Subcutaneous adipose tissue (tissue), 4 donors: Measurements from ENCODE around the gene NXPH4. TPM values are rescaled to one million over a fixed set of nuclear protein-coding genes. Genes with fewer than 3 reads are reported as not detected.

ENCODE experiments used
- total RNA-seq, 4 donors: library from RNA; depleted of rRNA; stranded (reverse); fragments of >200 nt; gene quantifications; one replicate each; pipeline ENCODE4 v1.1.0, GENCODE V29; 2016
- TF ChIP-seq, protein P1 (sequence below): fragments of 450-650 bp; IDR thresholded peaks from one replicate; pipeline ENCODE4 v1.5.1; 2016; ENCODE audit warnings: low read depth, mild to moderate bottlenecking, control low read depth, antibody characterized with exemption, moderate library complexity

NXPH4 gene
- total RNA-seq, 4 donors from 2014 or later: not detected

DNA sequence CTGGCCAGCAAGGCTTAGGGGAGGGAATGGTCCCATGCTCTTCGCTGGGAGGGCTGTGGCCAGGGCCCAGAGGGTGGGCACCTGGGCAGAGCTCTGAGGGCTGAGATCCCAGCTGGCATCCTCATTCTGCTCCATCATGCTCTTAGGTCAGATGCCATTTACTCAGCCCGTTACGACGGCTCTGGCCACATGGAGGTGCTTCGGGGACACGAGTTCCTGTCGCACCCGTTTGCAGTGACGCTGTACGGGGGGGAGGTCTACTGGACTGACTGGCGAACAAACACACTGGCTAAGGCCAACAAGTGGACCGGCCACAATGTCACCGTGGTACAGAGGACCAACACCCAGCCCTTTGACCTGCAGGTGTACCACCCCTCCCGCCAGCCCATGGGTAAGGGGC is 38.4 kb upstream of the NXPH4 start:
- TF ChIP-seq, protein P1, sequence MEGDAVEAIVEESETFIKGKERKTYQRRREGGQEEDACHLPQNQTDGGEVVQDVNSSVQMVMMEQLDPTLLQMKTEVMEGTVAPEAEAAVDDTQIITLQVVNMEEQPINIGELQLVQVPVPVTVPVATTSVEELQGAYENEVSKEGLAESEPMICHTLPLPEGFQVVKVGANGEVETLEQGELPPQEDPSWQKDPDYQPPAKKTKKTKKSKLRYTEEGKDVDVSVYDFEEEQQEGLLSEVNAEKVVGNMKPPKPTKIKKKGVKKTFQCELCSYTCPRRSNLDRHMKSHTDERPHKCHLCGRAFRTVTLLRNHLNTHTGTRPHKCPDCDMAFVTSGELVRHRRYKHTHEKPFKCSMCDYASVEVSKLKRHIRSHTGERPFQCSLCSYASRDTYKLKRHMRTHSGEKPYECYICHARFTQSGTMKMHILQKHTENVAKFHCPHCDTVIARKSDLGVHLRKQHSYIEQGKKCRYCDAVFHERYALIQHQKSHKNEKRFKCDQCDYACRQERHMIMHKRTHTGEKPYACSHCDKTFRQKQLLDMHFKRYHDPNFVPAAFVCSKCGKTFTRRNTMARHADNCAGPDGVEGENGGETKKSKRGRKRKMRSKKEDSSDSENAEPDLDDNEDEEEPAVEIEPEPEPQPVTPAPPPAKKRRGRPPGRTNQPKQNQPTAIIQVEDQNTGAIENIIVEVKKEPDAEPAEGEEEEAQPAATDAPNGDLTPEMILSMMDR: no peak

DNA sequence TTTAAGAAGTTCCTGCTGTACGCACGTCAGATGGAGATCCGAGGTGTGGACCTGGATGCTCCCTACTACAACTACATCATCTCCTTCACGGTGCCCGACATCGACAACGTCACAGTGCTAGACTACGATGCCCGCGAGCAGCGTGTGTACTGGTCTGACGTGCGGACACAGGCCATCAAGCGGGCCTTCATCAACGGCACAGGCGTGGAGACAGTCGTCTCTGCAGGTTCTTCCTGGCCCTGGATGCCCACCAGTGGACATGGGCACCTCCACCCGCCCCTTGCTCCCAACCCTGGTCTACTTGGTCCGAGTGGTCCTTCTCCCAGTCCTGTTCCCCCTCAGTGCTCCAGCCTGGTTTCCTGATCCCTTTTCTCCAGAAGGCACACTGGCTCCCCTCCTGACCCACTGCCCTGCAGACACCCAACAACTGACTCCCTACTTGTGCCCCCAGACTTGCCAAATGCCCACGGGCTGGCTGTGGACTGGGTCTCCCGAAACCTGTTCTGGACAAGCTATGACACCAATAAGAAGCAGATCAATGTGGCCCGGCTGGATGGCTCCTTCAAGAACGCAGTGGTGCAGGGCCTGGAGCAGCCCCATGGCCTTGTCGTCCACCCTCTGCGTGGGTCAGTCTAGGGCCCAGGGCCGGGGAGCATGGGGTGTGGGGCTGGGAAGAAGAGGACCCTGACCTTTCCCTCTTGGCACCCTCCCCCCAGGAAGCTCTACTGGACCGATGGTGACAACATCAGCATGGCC is 37.1 kb upstream of the NXPH4 start:
- TF ChIP-seq, protein P1: no peak

DNA sequence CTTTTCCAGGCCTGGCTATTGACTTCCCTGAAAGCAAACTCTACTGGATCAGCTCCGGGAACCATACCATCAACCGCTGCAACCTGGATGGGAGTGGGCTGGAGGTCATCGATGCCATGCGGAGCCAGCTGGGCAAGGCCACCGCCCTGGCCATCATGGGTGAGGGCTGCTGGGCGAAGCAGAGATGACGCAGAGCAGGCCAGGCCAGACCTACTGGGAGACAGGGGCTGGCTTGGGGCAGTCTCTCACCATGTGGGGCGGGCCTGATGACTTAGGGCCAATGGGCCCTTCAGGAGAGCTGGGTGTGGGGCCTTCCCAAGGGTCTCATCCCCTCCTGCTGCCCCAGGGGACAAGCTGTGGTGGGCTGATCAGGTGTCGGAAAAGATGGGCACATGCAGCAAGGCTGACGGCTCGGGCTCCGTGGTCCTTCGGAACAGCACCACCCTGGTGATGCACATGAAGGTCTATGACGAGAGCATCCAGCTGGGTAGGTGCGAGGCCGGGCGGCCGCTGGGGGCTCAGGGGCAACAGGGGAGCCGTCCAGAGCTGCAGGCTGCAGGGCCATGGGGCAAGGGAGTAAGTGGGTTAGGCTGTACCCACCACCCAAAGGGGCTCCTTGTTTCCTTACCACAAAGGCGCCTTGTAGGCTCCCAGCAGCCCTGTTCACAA is 36.1 kb upstream of the NXPH4 start:
- TF ChIP-seq, protein P1: no peak

DNA sequence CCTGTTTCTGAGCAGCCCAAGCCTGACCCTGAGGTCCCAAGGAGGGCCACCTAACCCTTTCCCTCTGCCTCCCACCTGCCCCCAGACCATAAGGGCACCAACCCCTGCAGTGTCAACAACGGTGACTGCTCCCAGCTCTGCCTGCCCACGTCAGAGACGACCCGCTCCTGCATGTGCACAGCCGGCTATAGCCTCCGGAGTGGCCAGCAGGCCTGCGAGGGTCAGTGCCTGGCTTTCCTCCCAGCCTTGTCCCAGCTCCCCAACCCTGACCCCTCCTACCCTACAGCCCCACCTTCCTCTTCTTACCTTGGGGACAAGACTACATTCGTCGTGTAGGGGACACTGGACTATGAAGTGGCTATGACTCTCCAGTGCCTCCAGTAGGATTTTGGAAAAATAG is 35.5 kb upstream of the NXPH4 start:
- TF ChIP-seq, protein P1: no peak

DNA sequence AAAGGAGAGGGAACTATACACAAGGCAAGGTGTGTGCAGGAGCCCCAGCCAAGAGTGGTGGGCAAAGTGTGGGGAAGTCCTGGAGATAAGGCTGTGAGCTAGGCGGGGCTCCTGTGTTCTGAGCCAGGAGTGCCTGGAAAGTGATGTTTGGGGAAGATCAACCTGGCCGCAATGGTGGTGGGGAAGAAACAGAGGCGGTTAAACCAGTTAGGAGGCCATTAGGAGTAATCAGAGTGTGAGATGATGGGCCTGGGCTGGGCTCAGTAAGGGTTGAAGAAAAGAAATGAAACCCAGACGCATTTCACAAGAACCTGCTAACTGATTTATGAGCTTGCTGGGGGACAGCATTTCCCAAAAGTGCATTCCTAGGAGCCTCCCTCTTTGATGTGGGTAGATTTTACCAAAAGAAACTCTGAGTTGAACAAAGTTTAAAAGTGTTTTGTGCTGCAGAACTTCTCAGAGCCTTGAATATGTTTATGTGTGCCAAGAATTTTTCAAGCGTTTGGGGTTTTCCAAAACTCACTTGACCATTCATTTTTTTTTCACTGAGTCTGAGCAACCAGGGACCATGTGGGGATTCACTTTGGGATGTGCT is 34.9 kb upstream of the NXPH4 start:
- TF ChIP-seq, protein P1: no peak

DNA sequence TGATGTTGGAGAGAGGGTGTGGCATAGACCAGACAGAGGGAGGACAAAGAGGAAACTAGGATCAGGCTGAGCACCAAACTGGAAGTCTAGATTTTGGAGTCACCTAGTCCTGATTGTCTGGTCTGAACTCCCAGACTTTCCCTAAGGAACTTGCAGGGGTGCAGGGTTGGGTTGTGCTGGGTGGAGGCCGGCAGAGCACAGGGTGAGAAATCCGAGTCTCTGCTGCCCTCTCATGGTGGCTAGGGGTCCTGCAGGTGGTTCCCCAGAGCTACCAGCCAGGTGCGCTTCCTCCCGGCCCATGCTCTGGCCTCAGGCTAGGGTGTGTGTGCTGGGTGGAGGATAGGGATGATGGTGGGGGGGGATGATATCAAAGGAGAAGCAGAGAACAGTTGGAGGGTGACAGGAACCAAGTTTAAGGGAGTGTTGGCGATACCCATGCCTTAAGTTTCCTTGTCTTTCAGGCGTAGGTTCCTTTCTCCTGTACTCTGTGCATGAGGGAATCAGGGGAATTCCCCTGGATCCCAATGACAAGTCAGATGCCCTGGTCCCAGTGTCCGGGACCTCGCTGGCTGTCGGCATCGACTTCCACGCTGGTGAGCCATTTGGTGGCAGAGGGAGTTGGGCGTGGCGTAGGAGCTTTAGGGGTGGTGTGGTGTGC is 33.5 kb upstream of the NXPH4 start:
- TF ChIP-seq, protein P1: no peak
